GM11168 (cell line): ENCODE data around the gene TCERG1L.
"Not testable (repeated sequence)": the region's sequence is repeated elsewhere in the genome, so short reads cannot be mapped to it uniquely, and the experiment has no call there.

Experiments used
- in situ Hi-C: fragments of 300-500 bp; cut with MboI; formaldehyde crosslinking; loops from one replicate; pipeline ENCODE4 v1.12.0; 2022; ENCODE audit warnings: low sequenced_read_pairs; ENCODE audit not compliant: unreplicated experiment

TCERG1L gene

DNA sequence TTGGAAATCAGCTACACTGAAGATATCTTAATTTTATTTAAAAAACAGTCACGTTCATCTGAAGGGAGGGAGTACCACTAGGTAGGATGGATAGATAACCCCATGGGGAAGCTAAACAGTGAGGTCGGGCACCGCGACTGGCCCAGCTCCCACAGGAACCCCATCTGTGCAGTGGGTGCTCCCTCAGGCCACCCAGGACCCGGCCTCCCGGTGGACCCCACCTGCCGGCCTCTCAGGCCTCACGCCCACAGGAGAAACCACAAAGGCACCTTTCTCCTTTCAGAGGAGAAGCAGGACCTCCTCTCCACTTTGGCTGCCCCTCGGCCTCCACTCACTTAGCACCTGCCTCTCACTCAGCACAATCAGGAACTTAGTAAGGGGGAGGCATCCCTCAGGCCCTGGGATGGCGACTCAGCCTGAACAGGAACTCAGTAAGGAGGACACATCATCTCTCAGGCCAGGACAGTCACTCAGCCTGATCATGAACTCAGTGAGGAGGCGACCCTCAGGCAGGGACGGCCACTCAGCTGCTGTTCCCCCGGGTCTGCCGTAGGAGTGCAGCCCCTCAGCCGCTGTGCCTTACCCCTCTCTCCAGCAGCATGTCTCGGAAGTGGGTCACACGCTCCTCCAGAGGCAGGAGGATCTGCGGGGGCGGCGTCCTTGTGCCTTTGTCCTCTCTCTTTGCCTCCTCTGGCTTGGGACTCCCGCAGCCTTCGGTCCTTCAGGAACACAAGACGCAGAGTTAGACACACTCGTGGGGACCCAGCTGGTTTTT, 195.1 kb downstream of the TCERG1L start:
- in situ Hi-C loops: no loop called here

DNA sequence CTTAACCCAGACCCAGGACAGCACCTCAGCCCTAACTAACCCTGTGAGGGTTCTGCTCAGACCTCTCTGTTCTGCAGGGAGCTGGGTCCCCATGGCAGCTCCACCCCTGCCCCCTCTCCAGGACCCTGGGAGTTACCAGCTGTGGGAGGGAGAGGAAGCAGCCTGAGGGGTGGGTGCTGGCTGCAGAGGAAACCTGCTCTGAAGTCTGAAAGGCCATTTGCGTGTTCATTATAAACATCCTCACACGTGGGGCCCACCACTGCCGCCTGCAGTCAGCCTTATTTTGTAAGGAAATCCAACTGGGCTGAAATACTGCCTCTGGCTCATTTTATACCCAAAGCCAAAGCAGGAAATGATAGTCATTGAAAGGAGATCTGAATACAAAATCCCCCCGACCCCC, 195.7 kb downstream of the TCERG1L start:
- in situ Hi-C loops: no loop called here

DNA sequence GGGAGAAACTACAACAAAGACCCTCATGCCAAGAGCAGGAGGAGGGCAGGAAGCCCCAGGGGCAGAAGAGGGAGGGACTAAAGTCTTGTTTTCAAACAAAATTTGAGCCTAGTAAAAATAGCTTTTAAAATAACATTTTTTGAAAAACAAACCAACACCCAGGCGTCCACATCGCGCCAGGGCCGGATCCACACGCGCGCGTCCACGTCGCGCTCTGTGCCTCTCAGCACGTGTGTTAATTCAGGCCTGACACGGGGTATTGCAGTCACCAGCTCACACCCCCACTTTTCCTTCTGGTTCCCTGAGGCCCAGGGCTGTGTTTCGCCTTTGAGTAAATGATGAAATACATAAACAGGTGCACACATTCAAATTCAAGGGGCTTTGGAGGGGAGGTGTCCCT, 196.2 kb downstream of the TCERG1L start:
- in situ Hi-C loops: no loop called here

DNA sequence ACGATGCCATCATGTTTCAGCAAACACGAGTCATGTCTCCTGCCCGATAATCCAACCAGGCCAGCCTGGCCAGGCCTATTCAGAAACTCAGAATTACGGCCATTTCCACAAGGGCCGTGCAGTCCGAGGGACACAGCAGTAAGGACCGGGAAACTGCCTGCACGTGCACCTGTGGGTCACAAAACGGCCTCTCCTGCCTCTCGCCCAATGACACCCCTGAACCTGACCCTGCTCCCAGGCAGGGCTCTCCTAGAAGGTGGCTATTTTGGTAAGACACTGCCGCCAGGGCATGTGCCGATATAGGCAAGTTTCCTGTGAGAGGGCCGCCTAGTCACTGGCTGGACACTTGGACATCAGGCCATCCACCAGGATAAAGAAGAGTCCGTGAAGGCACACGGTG, 196.7 kb downstream of the TCERG1L start:
- in situ Hi-C loops: no loop called here

DNA sequence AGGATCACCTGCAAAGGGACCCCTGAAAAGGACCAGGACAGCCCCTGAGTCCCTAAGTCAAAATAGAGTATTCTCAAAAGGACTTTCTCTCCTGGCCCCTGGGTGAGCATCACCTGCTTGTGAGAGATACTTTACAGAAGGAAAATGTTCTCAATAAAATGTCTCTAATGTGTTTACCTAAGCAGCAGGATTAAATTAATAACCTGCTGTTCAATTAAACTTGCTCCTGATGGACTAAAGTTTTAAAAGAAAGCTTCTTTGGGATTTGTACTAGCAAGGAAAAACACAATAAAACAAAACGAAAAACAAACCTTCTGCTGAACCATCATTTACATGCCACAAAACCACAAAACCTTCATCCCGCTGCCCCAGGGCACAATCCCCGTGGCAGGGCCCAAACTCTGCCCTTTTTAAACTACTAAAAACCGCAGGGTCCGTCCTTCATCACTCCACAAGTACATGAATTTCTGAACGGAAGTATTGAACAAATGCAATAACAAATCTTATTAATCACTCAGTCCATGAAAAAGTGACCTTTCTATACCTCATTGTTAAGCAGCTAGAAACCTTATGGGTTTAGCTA, 197.7 kb downstream of the TCERG1L start:
- in situ Hi-C loops: no loop called here

DNA sequence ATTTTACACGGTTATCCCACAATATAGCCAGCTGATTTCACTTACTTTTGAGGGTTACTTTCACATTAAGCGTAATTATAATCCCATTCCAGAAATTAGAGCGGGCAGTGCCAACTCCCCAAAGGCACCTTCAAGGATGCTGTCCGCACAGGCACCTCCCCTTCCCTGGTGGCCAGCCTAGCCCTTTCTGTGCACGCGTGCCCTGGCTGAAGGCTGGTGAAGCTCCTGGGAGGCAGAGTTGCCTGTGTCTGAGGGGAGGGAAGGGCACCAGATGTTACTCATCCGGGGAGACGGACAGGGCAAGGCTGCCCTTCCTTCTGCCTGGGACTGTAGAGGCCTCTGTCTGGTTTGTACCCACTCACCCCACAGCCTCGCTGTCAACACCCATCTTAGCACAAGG, 198.4 kb downstream of the TCERG1L start:
- in situ Hi-C loops: no loop called here

DNA sequence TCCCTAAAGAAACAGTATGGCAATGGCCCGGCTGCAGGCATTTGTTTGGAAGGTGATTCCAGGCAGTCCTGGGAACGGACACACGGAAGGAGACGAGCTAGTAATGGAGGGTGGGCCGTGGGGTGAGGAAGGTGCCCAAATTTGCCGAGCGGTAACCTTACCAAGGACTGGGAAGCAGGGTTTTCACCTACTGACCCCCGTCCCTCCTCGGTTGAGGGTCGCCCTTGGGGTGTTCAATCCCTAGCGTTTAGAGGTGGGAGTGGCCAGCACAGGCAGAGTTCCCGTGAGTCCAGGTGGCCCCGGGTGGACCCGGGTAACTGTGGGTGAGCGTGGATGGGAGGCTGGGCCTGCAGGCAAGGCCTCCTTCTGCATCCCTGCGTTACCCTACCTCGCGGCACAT, 198.8 kb downstream of the TCERG1L start:
- in situ Hi-C loops: no loop called here

DNA sequence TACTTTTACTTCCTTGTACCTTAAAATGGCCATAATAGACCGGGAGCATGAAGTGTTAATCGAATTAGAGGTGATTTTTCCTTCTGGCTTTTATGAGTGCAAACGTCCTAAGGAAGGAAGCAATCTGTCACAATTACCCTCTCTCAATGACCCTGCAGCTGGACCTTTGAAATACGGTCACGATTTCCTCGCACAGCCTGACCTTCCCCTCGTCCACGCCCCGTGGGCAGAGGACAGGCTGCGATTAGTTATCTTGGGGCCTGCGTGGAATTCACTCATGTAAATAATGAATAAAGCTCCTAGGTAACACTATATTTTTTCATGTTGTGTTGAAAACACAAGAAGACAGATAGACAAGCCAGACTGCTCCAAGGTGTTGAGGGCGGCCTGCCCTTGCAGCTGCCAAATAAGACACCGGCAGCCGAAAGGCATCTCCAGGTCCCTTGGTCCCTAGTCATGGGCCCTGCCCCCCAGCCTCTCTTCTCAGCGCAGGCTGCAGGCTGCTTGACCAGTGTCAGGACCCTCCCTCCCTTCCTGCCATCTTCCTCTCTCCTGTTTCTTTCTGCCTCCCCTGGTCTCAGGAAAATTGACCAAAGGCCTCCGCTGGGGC, 199.9 kb downstream of the TCERG1L start:
- in situ Hi-C loops: no loop called here

DNA sequence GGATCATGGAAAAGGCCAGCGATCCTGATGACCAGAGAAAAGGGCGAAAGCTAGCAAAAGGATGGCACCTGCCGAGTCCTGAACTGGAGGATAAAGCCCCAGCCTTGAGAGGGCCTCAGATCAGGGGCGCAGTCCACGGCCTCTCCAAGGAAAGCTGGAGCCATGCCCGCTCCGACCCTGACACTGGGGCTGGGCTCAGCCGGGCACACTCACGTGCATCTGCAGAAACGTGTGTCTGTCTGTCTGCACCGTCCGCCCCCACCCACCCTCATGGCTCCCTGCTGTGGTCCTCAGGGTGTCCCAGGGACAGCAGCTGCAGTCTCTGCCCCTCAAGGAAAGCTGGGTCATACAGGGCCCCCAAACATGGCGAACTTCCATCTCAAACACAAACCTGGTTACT, 200.5 kb downstream of the TCERG1L start:
- in situ Hi-C loops: no loop called here

DNA sequence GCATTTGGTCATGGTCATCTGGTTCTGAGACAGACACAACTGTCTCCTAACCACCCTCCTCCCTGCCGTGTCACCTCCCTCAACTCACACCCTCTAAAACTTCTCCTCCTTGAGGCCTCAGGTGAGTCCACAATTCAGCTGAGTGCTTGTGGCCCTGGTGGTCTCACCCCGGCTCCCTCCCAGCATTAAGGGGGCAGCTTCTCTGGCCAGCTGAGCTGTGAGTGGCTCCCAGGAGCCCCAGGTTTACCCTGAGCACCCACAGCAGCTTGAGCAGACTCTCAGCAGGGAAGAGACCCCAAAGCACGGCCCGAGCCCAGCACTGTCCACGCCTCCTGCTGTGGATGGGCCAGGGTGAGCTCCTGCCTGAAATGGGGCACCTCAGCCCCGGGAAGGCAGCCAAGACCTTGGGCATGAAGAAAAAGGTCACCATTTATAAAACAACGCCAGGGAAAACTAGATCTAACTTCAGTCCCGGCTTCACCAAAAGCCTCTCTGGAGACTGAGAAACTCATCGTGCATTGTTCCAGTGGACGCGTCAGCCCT, 201.2 kb downstream of the TCERG1L start:
- in situ Hi-C loops: no loop called here

DNA sequence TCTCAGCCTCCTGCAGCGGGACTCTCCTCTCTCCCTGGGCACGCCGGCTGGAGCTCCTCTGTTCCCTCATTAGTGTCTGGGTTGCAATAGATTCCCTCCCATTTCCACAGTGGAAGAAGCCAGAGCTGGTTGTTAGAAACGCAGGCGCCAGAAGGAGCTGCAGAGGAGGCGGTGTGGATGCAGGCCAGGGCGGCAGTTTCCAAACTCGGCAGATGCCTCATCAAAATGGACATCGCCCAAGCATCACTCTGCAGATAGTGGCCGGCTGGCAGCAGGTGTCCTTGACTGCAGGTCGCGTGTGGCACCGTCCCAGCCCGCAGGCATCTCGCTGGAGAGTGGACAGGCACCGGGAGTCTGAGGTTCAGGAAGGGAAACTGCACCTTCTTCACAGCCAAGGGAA, 201.8 kb downstream of the TCERG1L start:
- in situ Hi-C loops: no loop called here

DNA sequence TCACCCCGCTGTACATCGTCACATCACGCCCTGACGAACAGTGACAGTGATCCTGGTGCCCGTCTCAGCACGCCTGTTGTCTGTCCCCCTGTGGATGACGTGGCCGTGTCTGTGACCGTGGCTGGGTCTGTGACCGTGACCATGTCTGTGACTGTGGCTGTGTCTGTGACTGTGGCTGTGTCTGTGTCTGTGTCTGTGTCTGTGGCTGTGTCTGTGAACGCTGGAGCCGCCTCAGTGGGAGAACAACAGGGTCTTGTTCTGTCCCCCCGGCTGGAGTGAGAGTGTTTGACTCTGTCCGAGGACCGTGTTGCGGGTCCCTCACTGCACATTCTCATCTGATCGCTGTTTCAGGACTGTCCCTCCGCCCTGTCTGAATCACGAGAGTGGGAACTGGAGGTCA, 202.2 kb downstream of the TCERG1L start:
- in situ Hi-C loops: no loop called here

DNA sequence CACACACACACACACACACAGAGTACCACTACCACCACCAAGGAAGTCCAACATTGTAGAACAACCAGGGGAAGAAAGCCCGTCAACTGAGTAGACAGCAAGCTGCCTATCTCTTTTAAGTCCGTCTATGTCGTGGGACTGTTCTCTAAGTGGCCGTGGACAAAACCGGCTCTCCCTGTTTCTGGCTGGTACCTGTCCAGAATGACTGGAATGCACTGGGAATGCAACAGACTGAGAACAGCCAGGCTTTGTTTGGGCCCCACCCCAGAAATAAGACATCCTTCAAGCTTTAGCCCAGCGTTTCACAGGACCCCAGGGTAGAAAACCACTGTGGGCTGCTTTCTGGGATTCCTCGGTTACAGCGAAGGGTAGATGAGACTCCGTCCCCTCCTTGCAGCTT, 203.6 kb downstream of the TCERG1L start:
- in situ Hi-C loops: no loop called here

DNA sequence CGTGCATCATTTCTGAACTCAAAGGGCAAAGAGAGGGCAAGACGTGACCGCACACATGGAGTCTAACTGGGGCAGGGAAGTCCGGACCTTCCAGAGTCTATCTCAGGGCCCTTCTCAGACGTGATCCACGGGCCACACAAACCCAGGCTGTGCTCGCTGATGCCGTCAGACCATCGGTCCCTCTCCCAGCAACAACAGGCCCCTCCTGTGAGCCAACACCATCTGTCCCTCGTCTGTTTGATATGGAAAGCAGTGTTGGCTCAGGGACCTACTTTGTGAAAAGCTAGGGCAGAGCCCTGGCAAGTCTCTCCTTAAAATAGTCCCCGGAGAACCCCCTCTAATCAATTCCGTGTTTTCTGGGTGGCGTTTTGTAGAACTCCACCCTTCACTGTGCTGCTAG, 208.8 kb downstream of the TCERG1L start:
- in situ Hi-C loops: no loop called here

DNA sequence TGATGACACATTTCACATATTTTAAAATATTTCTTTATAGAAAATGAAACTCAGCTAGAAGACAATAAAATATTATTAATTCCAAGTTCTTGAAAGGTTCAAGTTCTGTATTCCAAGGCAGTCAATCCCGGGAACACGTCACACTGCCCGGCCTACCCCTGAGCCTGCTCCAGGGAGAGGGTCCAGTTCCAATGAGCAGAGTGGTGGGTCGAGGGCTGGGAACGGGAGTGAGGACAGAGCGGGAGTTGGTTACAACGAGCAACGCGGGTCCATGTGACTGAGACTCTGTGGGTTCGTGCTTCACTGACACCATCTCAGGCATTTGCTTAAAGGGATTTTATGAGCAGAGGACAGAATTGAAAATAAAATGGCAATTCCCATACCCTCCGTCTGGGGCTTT, 209.4 kb downstream of the TCERG1L start:
- in situ Hi-C loops: no loop called here

DNA sequence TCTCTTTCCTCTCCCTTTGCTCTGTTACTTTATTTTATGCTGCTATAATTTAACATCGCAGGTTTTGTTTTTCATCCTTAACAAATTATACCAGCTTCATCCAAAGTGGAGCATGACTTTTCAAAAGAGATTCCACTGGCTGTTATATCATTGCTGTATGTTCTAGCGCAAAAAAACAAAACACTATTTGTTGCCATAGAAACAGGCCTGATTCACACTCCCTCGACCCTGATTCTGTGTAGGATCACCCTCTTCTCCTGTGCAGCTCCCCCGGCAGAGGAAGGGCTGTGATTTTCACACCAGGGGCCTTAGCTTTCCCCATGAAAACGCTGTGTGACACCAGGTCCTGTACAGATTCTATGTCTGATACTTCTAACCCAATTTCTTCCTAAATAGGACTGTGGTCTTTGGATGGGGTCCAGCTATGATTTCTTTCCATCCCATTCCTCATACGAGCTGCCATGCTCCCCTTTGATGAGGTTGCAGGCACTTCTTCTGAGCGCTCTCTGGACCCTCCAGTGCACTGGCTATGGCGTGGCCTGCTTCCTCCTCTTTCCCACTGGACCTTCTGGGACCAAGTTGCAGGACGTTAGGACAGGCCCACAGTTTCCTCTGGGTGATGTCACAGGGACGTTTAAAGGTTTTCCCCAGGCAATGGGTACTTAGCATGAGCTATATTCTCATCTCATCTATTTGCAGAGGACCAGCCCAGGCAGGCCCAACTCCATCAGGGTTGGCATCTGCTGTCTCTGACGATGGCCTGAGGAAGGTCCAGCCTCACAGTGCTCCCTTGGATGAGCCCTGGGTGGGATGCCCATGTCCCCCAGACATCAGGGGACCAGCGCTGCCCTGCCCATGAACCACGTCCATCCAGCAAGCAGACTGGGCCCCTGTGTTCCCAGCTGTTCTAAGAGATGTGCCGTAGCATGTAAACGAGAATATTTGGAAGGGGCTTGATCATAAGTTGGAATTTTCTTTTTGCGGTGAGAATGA, 210.8 kb downstream of the TCERG1L start:
- in situ Hi-C loops: not testable (repeated sequence)

DNA sequence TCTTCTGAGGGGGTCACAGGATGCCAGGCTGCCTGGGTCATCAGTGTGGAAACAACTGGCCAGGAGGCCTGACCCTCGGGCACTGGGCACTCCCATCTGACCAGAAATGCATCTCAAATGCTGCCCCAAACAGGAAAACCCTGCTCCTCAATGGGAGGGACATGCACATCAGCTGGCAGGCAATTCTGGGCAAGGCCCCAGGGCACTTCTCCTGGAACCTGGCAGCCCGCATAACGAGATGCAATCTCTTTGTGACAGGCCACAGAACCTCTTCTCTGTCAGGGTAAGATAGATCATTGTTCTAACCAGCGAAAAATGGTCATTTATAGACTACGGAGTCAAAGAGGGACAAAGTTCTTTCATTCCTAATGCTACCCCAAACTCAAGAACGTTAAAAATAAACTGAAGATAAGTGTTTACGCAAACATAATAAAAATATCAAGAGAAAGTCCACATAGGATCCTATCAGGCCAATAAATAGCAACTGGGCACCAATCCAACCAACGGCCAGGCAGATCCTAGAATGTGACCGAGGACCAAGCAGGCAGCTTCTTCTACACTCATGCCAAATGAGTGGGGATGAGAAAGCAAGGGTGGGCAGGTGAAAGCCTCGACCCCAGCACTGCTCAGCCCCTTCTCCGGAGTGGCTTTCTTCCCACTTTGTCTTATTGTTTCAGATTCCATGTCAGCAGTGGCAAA, 212.3 kb downstream of the TCERG1L start:
- in situ Hi-C loops: no loop called here

DNA sequence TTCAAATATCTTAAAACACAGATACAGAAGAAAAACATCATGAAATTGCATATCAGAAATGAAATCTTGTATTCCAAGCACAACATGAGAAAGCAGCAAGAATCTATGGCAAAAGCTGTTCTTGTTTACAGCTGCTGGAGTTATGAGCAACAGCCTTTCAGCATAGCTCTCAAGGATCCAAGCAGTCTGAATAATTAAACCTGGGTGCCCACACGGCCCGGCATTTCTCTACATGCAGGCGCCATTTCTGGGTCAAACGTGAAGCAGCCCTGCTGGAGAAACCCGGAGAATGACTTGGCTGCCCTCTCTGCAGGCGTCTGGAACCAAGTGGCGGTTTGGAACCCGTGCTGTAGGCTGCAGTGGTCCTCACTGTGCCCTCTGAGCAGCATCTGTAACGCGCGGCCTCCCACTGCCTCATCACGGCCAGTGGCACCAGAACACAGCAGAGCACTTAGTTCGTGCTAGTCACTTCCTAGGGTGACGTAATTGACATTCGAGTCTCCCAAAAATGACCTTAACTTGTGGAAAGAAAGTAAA, 213.0 kb downstream of the TCERG1L start:
- in situ Hi-C loops: no loop called here

DNA sequence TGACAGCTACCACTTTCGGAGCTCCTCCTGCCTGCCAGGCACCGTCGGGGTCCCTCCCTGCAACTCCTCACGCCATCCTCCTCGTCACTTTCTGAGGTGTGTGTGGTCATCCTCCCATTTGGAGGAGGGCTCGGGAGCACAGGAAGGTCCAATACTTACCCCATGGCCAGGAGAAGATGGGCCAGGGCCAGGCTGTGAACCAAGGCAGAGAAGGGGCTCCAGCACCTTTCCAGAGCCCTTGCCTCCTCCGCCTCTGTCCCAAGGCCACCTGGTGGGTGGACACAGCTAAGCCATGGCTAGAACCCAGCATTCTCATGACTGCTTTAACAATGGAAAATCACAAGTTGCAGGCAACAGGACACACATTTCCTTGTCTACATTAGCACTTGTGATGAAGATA, 215.5 kb downstream of the TCERG1L start:
- in situ Hi-C loops: no loop called here

DNA sequence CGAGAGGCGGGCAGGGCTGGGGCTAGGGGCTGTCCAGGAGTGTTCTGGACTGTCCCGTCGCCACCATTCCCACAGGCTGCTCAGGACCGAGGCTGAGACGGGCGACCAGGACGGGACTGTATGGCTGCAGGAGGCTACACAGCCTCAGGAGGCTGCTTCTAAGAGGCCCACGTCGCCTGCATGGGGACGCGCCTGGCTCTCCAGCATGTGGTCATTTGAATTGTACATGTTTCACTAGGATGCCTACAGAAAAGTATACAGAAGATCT, 216.3 kb downstream of the TCERG1L start:
- in situ Hi-C loops: no loop called here
